ENCODE data around the gene STARD10. TPM values are rescaled to one million over a fixed set of nuclear protein-coding genes. Genes with fewer than 3 reads are reported as not detected.

Gene STARD10
- total and polyA plus RNA-seq, 2 experiments from 2014 or later = 16.6 to 20.5 TPM

- Histone ChIP-seq H3K36me3 (ENCODE audit: insufficient read depth) (no peaks in the 10 kb centered on the region), H3F3A (replicated peaks; ENCODE audit: low read depth) (no peaks in the 10 kb centered on the region; the same call in 1 of the 2 replicates), H3K79me2 (replicated peaks; ENCODE audit: insufficient read depth) (no peaks in the 10 kb centered on the region), H3K27ac (ENCODE audit: low read depth) (no peak overlapping the region), H3K4me1 (ENCODE audit: insufficient read depth) (peaks cover 14% of the 10 kb centered on the region; the same call in 1 of the 2 replicates), H3K4me3 (no peak overlapping the region), H4K20me1 (replicated peaks; ENCODE audit: insufficient read depth) (no peaks in the 10 kb centered on the region; the same call in 1 of the 2 replicates), H3K27me3 (ENCODE audit: insufficient read depth) (no peaks in the 10 kb centered on the region), H3K9me2 (ENCODE audit: insufficient read depth) (no peaks in the 10 kb centered on the region), H3K4me2 (peak overlapping the region; percentile 35; the same call in 1 of the 2 replicates), H2AFZ (no peak overlapping the region; the same call in 1 of the 2 replicates)
- peak; percentile 6; the same call in 1 of the 3 replicates for ATAC-seq
- peaks cover 34% of the 10 kb centered on the region for H3K4me1 Mint-ChIP-seq
- TF ChIP-seq EZH2phosphoT487 (IDR thresholded peaks at IDR 0.05; ENCODE audit: unreplicated experiment) = no peak
- TF ChIP-seq ZNF114 (CRISPR knock-in tag; IDR thresholded peaks at IDR 0.05) = no peak
- no peak for TF ChIP-seq EZH2 (IDR thresholded peaks at IDR 0.05; ENCODE audit: low read depth, unreplicated experiment)
- no peak for TF ChIP-seq CREB1 (CRISPR knock-in tag; IDR thresholded peaks at IDR 0.05; ENCODE audit: low read depth)
- no peak for TF ChIP-seq POLR2AphosphoS5 (IDR thresholded peaks at IDR 0.05; ENCODE audit: low read depth)
- TF ChIP-seq REST (IDR thresholded peaks at IDR 0.05; ENCODE audit: unreplicated experiment) = no peak
- TF ChIP-seq JUNB (IDR thresholded peaks at IDR 0.05; ENCODE audit: unreplicated experiment) = no peak
- no peak for TF ChIP-seq ZNF331 (CRISPR knock-in tag; IDR thresholded peaks at IDR 0.05; ENCODE audit: low read depth)
- TF ChIP-seq STAT1 (IDR thresholded peaks at IDR 0.05; ENCODE audit: unreplicated experiment) = no peak
- TF ChIP-seq CTCF (conservative IDR thresholded peaks at IDR 0.05; ENCODE audit: low read depth in 2 of 2) = no peak
- TF ChIP-seq NANOG (IDR thresholded peaks at IDR 0.05; ENCODE audit: borderline replicate concordance) = no peak
- TF ChIP-seq ETS1 (IDR thresholded peaks at IDR 0.05) = no peak
- TF ChIP-seq ZNF462 (CRISPR knock-in tag; IDR thresholded peaks at IDR 0.05) = no peak
- H3K4me3 Mint-ChIP-seq = no peak overlapping the region
- no peak for DNase-seq (ENCODE audit: low spot score)
- H3K27ac Mint-ChIP-seq = no peak overlapping the region
- no peaks in the 10 kb centered on the region for H3K36me3 Mint-ChIP-seq (ENCODE audit: low read depth)
- peaks cover 18% of the 10 kb centered on the region for H3K27me3 Mint-ChIP-seq (ENCODE audit: insufficient read depth, low read depth, poor library complexity)
- H3K9me3 Mint-ChIP-seq = no peaks in the 10 kb centered on the region
These were observed 30.0 kb downstream of the STARD10 start for GRCh38 chr11:72763823-72764222.

Data from GM23338 (cell line).